ENCODE results near the gene CFAP65.

The CFAP65 gene

GRCh38 chr2:219041252-219041651 lies at the start of gene CFAP65:
TSS of gene CFAP65 (minus strand) at chr2:219041516. CDS start at chr2:219039048, 2,468 bp downstream.
- peaks cover 6% of the 10 kb centered on the region for H3K4me1 Mint-ChIP-seq (ENCODE audit: low read depth)
- H3K9me3 Mint-ChIP-seq: no peaks in the 10 kb centered on the region
- peak within 1 kb of the TSS; percentile 41 for H3K4me3 Mint-ChIP-seq
- intact Hi-C loops (cut with micrococcal nuclease): no loop called here
- H3K27ac Mint-ChIP-seq: no peak within 1 kb of the TSS
- H3K27me3 Mint-ChIP-seq: peaks cover 71% of the 10 kb centered on the region
- no peaks in the 10 kb centered on the region for H3K36me3 Mint-ChIP-seq (ENCODE audit: low read depth)

GRCh38 chr2:219090436-219091299 lies 49.4 kb upstream of the CFAP65 start:
- intact Hi-C loops (cut with micrococcal nuclease): no loop called here
- H3K4me1 Mint-ChIP-seq (ENCODE audit: low read depth): peaks cover 59% of the 10 kb centered on the region
- no peak overlapping the region for H3K4me3 Mint-ChIP-seq
- H3K27ac Mint-ChIP-seq: no peak overlapping the region
- H3K36me3 Mint-ChIP-seq (ENCODE audit: low read depth): peaks cover 6% of the 10 kb centered on the region
- H3K27me3 Mint-ChIP-seq: no peaks in the 10 kb centered on the region
- no peaks in the 10 kb centered on the region for H3K9me3 Mint-ChIP-seq

- peaks cover 65% of the 10 kb centered on the region for H3K4me1 Mint-ChIP-seq (ENCODE audit: low read depth)
- H3K36me3 Mint-ChIP-seq (ENCODE audit: low read depth): peaks cover 6% of the 10 kb centered on the region
- intact Hi-C loops (cut with micrococcal nuclease): no loop called here
- H3K27ac Mint-ChIP-seq: no peak overlapping the region
- H3K27me3 Mint-ChIP-seq: no peaks in the 10 kb centered on the region
- H3K9me3 Mint-ChIP-seq: no peaks in the 10 kb centered on the region
- no peak overlapping the region for H3K4me3 Mint-ChIP-seq
These were observed 48.0 kb upstream of the CFAP65 start for GRCh38 chr2:219089330-219089729.

GRCh38 chr2:219087848-219088247 lies 46.5 kb upstream of the CFAP65 start:
- Mint-ChIP-seq H3K9me3 (no peaks in the 10 kb centered on the region), H3K27ac (peak overlapping the region; percentile 78), H3K4me3 (no peak overlapping the region), H3K36me3 (ENCODE audit: low read depth) (peaks cover 6% of the 10 kb centered on the region), H3K4me1 (ENCODE audit: low read depth) (peaks cover 61% of the 10 kb centered on the region), H3K27me3 (no peaks in the 10 kb centered on the region)
- intact Hi-C loops (cut with micrococcal nuclease): no loop called here

GRCh38 chr2:219087361-219087760 lies 46.0 kb upstream of the CFAP65 start:
- Mint-ChIP-seq H3K4me3 (no peak overlapping the region), H3K27ac (peak overlapping the region; percentile 78), H3K4me1 (ENCODE audit: low read depth) (peaks cover 66% of the 10 kb centered on the region), H3K36me3 (ENCODE audit: low read depth) (peaks cover 6% of the 10 kb centered on the region), H3K27me3 (no peaks in the 10 kb centered on the region), H3K9me3 (no peaks in the 10 kb centered on the region)
- intact Hi-C loops (cut with micrococcal nuclease): no loop called here

- H3K27me3 Mint-ChIP-seq: no peaks in the 10 kb centered on the region
- no peak overlapping the region for H3K4me3 Mint-ChIP-seq
- intact Hi-C loops (cut with micrococcal nuclease): no loop called here
- peaks cover 73% of the 10 kb centered on the region for H3K4me1 Mint-ChIP-seq (ENCODE audit: low read depth)
- no peaks in the 10 kb centered on the region for H3K9me3 Mint-ChIP-seq
- peak overlapping the region; percentile 78 for H3K27ac Mint-ChIP-seq
- peaks cover 6% of the 10 kb centered on the region for H3K36me3 Mint-ChIP-seq (ENCODE audit: low read depth)
These were observed 44.9 kb upstream of the CFAP65 start for GRCh38 chr2:219086196-219086595.

- Mint-ChIP-seq H3K4me3 (no peak overlapping the region), H3K27me3 (no peaks in the 10 kb centered on the region), H3K9me3 (no peaks in the 10 kb centered on the region), H3K27ac (no peak overlapping the region), H3K4me1 (ENCODE audit: low read depth) (peaks cover 73% of the 10 kb centered on the region), H3K36me3 (ENCODE audit: low read depth) (peaks cover 6% of the 10 kb centered on the region)
- intact Hi-C loops (cut with micrococcal nuclease): no loop called here
These were observed 43.5 kb upstream of the CFAP65 start for GRCh38 chr2:219084791-219085190.

GRCh38 chr2:219082332-219082958 lies 41.1 kb upstream of the CFAP65 start:
- intact Hi-C loops (cut with micrococcal nuclease): no loop called here
- Mint-ChIP-seq H3K27me3 (no peaks in the 10 kb centered on the region), H3K27ac (peak overlapping the region; percentile 60), H3K4me1 (ENCODE audit: low read depth) (peaks cover 88% of the 10 kb centered on the region), H3K36me3 (ENCODE audit: low read depth) (peaks cover 2% of the 10 kb centered on the region), H3K4me3 (no peak overlapping the region), H3K9me3 (no peaks in the 10 kb centered on the region)

- no peak overlapping the region for H3K4me3 Mint-ChIP-seq
- peaks cover 88% of the 10 kb centered on the region for H3K4me1 Mint-ChIP-seq (ENCODE audit: low read depth)
- H3K27ac Mint-ChIP-seq: peak overlapping the region; percentile 60
- no peaks in the 10 kb centered on the region for H3K9me3 Mint-ChIP-seq
- peaks cover 9% of the 10 kb centered on the region for H3K36me3 Mint-ChIP-seq (ENCODE audit: low read depth)
- H3K27me3 Mint-ChIP-seq: no peaks in the 10 kb centered on the region
- intact Hi-C loops (cut with micrococcal nuclease): no loop called here
These were observed 40.5 kb upstream of the CFAP65 start for GRCh38 chr2:219081701-219082331.

- Mint-ChIP-seq H3K27me3 (no peaks in the 10 kb centered on the region), H3K4me1 (ENCODE audit: low read depth) (peaks cover 88% of the 10 kb centered on the region), H3K36me3 (ENCODE audit: low read depth) (peaks cover 12% of the 10 kb centered on the region), H3K4me3 (no peak overlapping the region), H3K9me3 (no peaks in the 10 kb centered on the region), H3K27ac (no peak overlapping the region)
- intact Hi-C loops (cut with micrococcal nuclease): no loop called here
These were observed 39.8 kb upstream of the CFAP65 start for GRCh38 chr2:219081096-219081495.

GRCh38 chr2:219079417-219079816 lies 38.1 kb upstream of the CFAP65 start:
- peak overlapping the region; percentile 57 for H3K27ac Mint-ChIP-seq
- peaks cover 18% of the 10 kb centered on the region for H3K36me3 Mint-ChIP-seq (ENCODE audit: low read depth)
- H3K4me1 Mint-ChIP-seq (ENCODE audit: low read depth): peaks cover 85% of the 10 kb centered on the region
- intact Hi-C loops (cut with micrococcal nuclease): no loop called here
- H3K27me3 Mint-ChIP-seq: no peaks in the 10 kb centered on the region
- no peak overlapping the region for H3K4me3 Mint-ChIP-seq
- no peaks in the 10 kb centered on the region for H3K9me3 Mint-ChIP-seq

- peaks cover 82% of the 10 kb centered on the region for H3K4me1 Mint-ChIP-seq (ENCODE audit: low read depth)
- no peak overlapping the region for H3K4me3 Mint-ChIP-seq
- H3K27me3 Mint-ChIP-seq: no peaks in the 10 kb centered on the region
- peaks cover 22% of the 10 kb centered on the region for H3K36me3 Mint-ChIP-seq (ENCODE audit: low read depth)
- H3K27ac Mint-ChIP-seq: peak overlapping the region; percentile 57
- intact Hi-C loops (cut with micrococcal nuclease): no loop called here
- H3K9me3 Mint-ChIP-seq: no peaks in the 10 kb centered on the region
These were observed 37.6 kb upstream of the CFAP65 start for GRCh38 chr2:219078951-219079350.

- intact Hi-C loops (cut with micrococcal nuclease): no loop called here
- peaks cover 23% of the 10 kb centered on the region for H3K36me3 Mint-ChIP-seq (ENCODE audit: low read depth)
- H3K27me3 Mint-ChIP-seq: no peaks in the 10 kb centered on the region
- H3K9me3 Mint-ChIP-seq: no peaks in the 10 kb centered on the region
- H3K4me1 Mint-ChIP-seq (ENCODE audit: low read depth): peaks cover 77% of the 10 kb centered on the region
- no peak overlapping the region for H3K4me3 Mint-ChIP-seq
- H3K27ac Mint-ChIP-seq: no peak overlapping the region
These were observed 36.8 kb upstream of the CFAP65 start for GRCh38 chr2:219078126-219078525.

- H3K27ac Mint-ChIP-seq: peak overlapping the region; percentile 80
- H3K4me1 Mint-ChIP-seq (ENCODE audit: low read depth): peaks cover 59% of the 10 kb centered on the region
- intact Hi-C loops (cut with micrococcal nuclease): no loop called here
- H3K9me3 Mint-ChIP-seq: no peaks in the 10 kb centered on the region
- H3K36me3 Mint-ChIP-seq (ENCODE audit: low read depth): peaks cover 29% of the 10 kb centered on the region
- H3K4me3 Mint-ChIP-seq: no peak overlapping the region
- H3K27me3 Mint-ChIP-seq: no peaks in the 10 kb centered on the region
These were observed 34.9 kb upstream of the CFAP65 start for GRCh38 chr2:219076253-219076652.
